Measurements from ENCODE around the gene TUBA1C. TPM values are rescaled to one million over a fixed set of nuclear protein-coding genes. Genes with fewer than 3 reads are reported as not detected.
A peak's percentile ranks its signal among the peaks of the same experiment; 100 is the strongest.

The TUBA1C gene
- total and polyA plus RNA-seq, 9 of the 15 experiments (the other 6 are each of a cell fraction or from before 2014, with no cell fraction given): 755 to 3,012 (median 914) TPM

DNA sequence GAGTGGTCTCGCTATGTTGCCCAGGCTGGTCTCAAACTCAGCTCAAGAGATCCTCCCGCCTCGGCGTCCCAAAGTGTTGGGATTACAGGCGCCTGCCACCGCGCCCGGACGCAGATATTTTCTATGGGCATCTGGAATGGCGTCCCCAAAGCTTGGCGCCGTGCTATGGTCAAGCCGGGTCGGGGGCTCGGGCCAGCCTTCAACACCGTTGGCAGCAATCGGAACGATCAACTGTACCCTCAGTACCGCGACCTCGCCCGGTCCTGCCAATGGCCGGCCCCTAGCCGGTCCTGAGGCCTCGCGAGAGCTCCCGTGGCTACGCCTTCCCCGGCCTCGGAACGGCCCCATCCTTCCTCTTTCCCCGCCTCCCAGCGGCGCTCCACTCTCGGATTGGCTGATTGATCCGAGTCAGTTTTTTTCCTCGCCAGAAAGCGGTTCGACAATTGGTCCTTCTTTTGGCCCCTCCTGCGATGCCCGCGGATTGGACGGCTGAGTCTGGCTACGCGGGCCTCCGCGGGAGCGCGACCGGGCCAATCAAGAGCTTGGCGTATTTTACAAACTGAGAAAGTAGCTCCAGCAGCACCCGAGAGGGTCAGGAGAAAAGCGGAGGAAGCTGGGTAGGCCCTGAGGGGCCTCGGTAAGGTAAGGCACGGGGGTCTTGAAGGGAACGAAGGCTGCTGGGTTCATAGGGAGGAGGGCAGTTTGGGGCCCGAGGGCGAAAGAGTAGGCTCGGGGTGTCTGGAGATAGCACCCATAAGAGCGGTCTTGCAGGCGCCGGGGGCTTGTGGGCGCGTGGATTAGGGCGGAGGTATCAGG, 58.0 kb downstream of the TUBA1C start, which contains the start of gene TROAP (continued):
- peak; percentile 64 for TF ChIP-seq SMAD1 (IDR thresholded peaks at IDR 0.05; ENCODE audit: low read depth, low read length, partially characterized antibody)
- peak; percentile 44 for TF ChIP-seq VEZF1 (CRISPR knock-in tag; IDR thresholded peaks at IDR 0.05)
- TF ChIP-seq ZNF280A (IDR thresholded peaks at IDR 0.05; ENCODE audit: low read depth, partially characterized antibody): no peak
- TF ChIP-seq GTF2A2 (tag; IDR thresholded peaks at IDR 0.05): no peak
- TF ChIP-seq, protein P1, sequence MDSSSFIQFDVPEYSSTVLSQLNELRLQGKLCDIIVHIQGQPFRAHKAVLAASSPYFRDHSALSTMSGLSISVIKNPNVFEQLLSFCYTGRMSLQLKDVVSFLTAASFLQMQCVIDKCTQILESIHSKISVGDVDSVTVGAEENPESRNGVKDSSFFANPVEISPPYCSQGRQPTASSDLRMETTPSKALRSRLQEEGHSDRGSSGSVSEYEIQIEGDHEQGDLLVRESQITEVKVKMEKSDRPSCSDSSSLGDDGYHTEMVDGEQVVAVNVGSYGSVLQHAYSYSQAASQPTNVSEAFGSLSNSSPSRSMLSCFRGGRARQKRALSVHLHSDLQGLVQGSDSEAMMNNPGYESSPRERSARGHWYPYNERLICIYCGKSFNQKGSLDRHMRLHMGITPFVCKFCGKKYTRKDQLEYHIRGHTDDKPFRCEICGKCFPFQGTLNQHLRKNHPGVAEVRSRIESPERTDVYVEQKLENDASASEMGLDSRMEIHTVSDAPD (CRISPR knock-in tag; IDR thresholded peaks at IDR 0.05): no peak
- TF ChIP-seq STAT5A (IDR thresholded peaks at IDR 0.05; ENCODE audit: borderline replicate concordance, low read length): no peak
- TF ChIP-seq ZNF583 (CRISPR knock-in tag; IDR thresholded peaks at IDR 0.05): no peak
- TF ChIP-seq ETS1 (conservative IDR thresholded peaks at IDR 0.05; ENCODE audit: control insufficient read depth, low read depth, low read length): 0 out of 2 replicates have a peak, but pooled peaks have one; percentile 28
- TF ChIP-seq CREB5 (CRISPR knock-in tag; IDR thresholded peaks at IDR 0.05): no peak
- no peak for TF ChIP-seq ATF1 (CRISPR knock-in tag; IDR thresholded peaks at IDR 0.05)
- peak; percentile 95 for TF ChIP-seq ATF1 (tag; IDR thresholded peaks at IDR 0.05)
- TF ChIP-seq ZNF23 (CRISPR knock-in tag; IDR thresholded peaks at IDR 0.05): no peak
- TF ChIP-seq, protein P2, sequence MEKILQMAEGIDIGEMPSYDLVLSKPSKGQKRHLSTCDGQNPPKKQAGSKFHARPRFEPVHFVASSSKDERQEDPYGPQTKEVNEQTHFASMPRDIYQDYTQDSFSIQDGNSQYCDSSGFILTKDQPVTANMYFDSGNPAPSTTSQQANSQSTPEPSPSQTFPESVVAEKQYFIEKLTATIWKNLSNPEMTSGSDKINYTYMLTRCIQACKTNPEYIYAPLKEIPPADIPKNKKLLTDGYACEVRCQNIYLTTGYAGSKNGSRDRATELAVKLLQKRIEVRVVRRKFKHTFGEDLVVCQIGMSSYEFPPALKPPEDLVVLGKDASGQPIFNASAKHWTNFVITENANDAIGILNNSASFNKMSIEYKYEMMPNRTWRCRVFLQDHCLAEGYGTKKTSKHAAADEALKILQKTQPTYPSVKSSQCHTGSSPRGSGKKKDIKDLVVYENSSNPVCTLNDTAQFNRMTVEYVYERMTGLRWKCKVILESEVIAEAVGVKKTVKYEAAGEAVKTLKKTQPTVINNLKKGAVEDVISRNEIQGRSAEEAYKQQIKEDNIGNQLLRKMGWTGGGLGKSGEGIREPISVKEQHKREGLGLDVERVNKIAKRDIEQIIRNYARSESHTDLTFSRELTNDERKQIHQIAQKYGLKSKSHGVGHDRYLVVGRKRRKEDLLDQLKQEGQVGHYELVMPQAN (IDR thresholded peaks at IDR 0.05; ENCODE audit: borderline replicate concordance): peak; percentile 96
- peak in 1 of 2 experiments; percentile 7 for TF ChIP-seq E2F6 (IDR thresholded peaks at IDR 0.05; ENCODE audit: borderline replicate concordance in 1 of 2, extremely low read depth in 1 of 2, insufficient read depth in 1 of 2, insufficient read length in 1 of 2, low read depth in 1 of 2, low read length in 1 of 2, poor library complexity in 1 of 2, severe bottlenecking in 1 of 2)
- no peak; the same call in 1 of the 2 replicates for TF ChIP-seq ZC3H4 (CRISPR knock-in tag; IDR thresholded peaks at IDR 0.05; ENCODE audit: borderline replicate concordance)
- TF ChIP-seq CHD2 (IDR thresholded peaks at IDR 0.05; ENCODE audit: low read depth, low read length): peak; percentile 94

All from K562 (cell line).